Measurements from ENCODE around the gene CDC42EP2. TPM values are rescaled to one million over a fixed set of nuclear protein-coding genes. Genes with fewer than 3 reads are reported as not detected.

The CDC42EP2 gene
- polyA plus RNA-seq, 1 of the 3 experiments (the other 2 are of a cell fraction), result 8.1 TPM

- Histone ChIP-seq H3K79me2 (ENCODE audit: insufficient read depth) (no peaks in the 10 kb centered on the region), H3K27ac (ENCODE audit: low read depth in 2 of 2, low read length in 1 of 2) (no peak overlapping the region), H3K9me3 (no peaks in the 10 kb centered on the region), H3K4me3 (ENCODE audit: low read depth in 2 of 2, low read length in 1 of 2) (no peak overlapping the region), H4K20me1 (ENCODE audit: insufficient read depth) (no peaks in the 10 kb centered on the region), H3F3A (replicated peaks; ENCODE audit: insufficient read depth) (peaks cover 43% of the 10 kb centered on the region), H2AFZ (ENCODE audit: low read depth) (no peak overlapping the region), H3K4me2 (no peak overlapping the region), H3K4me1 (ENCODE audit: control insufficient read depth in 1 of 2, insufficient read depth in 2 of 2, low read depth in 1 of 2, low read length in 1 of 2) (peaks cover 0 to 18% of the 10 kb centered on the region in 2 experiments; a peak in 1 of 4 replicates), H3K9me2 (no peaks in the 10 kb centered on the region), H3K9ac (no peak overlapping the region), H3K27me3 (ENCODE audit: insufficient read depth) (no peaks in the 10 kb centered on the region), H3K36me3 (replicated peaks in 1 of 2; ENCODE audit: control insufficient read depth in 1 of 2, insufficient read depth in 2 of 2, low read length in 1 of 2) (peaks cover 20 to 43% of the 10 kb centered on the region in 2 experiments)
- POLR2A ChIA-PET, result no interaction called here
- no peak for TF ChIP-seq IRF3 (IDR thresholded peaks at IDR 0.05; ENCODE audit: low read depth, low read length)
- no peak for TF ChIP-seq FOSL2 (IDR thresholded peaks at IDR 0.05; ENCODE audit: borderline replicate concordance, low read depth)
- no peak for TF ChIP-seq PBX3 (IDR thresholded peaks at IDR 0.05)
- TF ChIP-seq NFIC (IDR thresholded peaks at IDR 0.05; ENCODE audit: borderline replicate concordance), result no peak
- TF ChIP-seq YY1 (IDR thresholded peaks at IDR 0.05; ENCODE audit: low read depth), result no peak
- TF ChIP-seq EP300 (IDR thresholded peaks at IDR 0.05; ENCODE audit: borderline replicate concordance in 1 of 2, low read depth in 1 of 2, low read length in 1 of 2), result no peak
- WGBS (ENCODE audit: low lambda C conversion rate), result 85% methylated on average over 2 of the region's 2 CpGs
- DNase-seq, result no peak
- CTCF ChIA-PET, result interaction anchor here (0.7 to 3.8 kb wide), 7 partner anchors 9 to 179 kb away, joined by 3 to 19 read pairs (median 3); partner anchors contain the start of gene DPF2
Observed at GRCh38 chr11:65351511-65351910, 36.8 kb downstream of the CDC42EP2 start.

- POLR2A ChIA-PET, result interaction anchor here (1.1 to 1.8 kb wide), 3 partner anchors 19 to 150 kb away, joined by 3 to 5 read pairs (median 4); partner anchors contain the start of genes CDC42EP2 and DPF2
- no peak overlapping the region for H3K9ac ChIP-seq
Observed at GRCh38 chr11:65352783-65353182, 38.1 kb downstream of the CDC42EP2 start.

More at GRCh38 chr11:65352783-65353182, 38.1 kb downstream of the CDC42EP2 start:
- 89% methylated on average over 3 of the region's 3 CpGs for WGBS (ENCODE audit: low lambda C conversion rate)
- TF ChIP-seq CTCF (IDR thresholded peaks at IDR 0.05) (peak; percentile 62), MAX (IDR thresholded peaks at IDR 0.05; ENCODE audit: low read depth) (no peak), RAD21 (IDR thresholded peaks at IDR 0.05; ENCODE audit: low read length) (peak; percentile 13; the same call in 1 of the 2 replicates)
- H3K9me3 ChIP-seq, result no peaks in the 10 kb centered on the region
- no peak overlapping the region for H3K4me2 ChIP-seq
- no peak overlapping the region; a peak in 1 of 4 replicates for H3K27ac ChIP-seq (ENCODE audit: low read depth in 2 of 2, low read length in 1 of 2)
- no peak overlapping the region for H3K4me3 ChIP-seq (ENCODE audit: low read depth in 2 of 2, low read length in 1 of 2)
- CTCF ChIA-PET, result interaction anchor here (1.0 to 3.8 kb wide), 15 partner anchors 9 to 189 kb away, joined by 3 to 19 read pairs (median 4); partner anchors contain the start of genes CDC42EP2 and DPF2
- H3K4me1 ChIP-seq (ENCODE audit: control insufficient read depth in 1 of 2, insufficient read depth in 2 of 2, low read depth in 1 of 2, low read length in 1 of 2), result peaks cover 0 to 18% of the 10 kb centered on the region in 2 experiments; a peak in 1 of 4 replicates
- peaks cover 43% of the 10 kb centered on the region for H3F3A ChIP-seq (replicated peaks; ENCODE audit: insufficient read depth)
- no peak overlapping the region for H2AFZ ChIP-seq (ENCODE audit: low read depth)
- H3K79me2 ChIP-seq (ENCODE audit: insufficient read depth), result no peaks in the 10 kb centered on the region
- H3K36me3 ChIP-seq (replicated peaks in 1 of 2; ENCODE audit: control insufficient read depth in 1 of 2, insufficient read depth in 2 of 2, low read length in 1 of 2), result peaks cover 20 to 40% of the 10 kb centered on the region in 2 experiments
- no peaks in the 10 kb centered on the region for H3K9me2 ChIP-seq
- no peak for DNase-seq
- no peaks in the 10 kb centered on the region for H4K20me1 ChIP-seq (ENCODE audit: insufficient read depth)
- no peaks in the 10 kb centered on the region for H3K27me3 ChIP-seq (ENCODE audit: insufficient read depth)
